Trophoblast cell (in vitro differentiated cells and primary cell): Measurements from ENCODE around the gene BMPR2.

Experiments
- DNase-seq, 2 donors: peaks; one replicate each; pipeline ENCODE4 v3.0.0-alpha.2; 2016
- H2AFZ ChIP-seq: 2 replicates; pipeline ENCODE4 v1.6.1; 2013; ENCODE audit warnings: low read length, moderate library complexity, mild to moderate bottlenecking; ENCODE audit not compliant: insufficient read depth, poor library complexity
- H2AK5ac ChIP-seq: 2 replicates; pipeline ENCODE4 v1.6.1; 2013; ENCODE audit warnings: mild to moderate bottlenecking, low read length
- H2BK120ac ChIP-seq: 2 replicates; pipeline ENCODE4 v1.6.1; 2013; ENCODE audit warnings: low read length, mild to moderate bottlenecking, moderate library complexity; ENCODE audit not compliant: insufficient read depth, poor library complexity
- H2BK12ac ChIP-seq: 2 replicates; pipeline ENCODE4 v1.6.1; 2013; ENCODE audit warnings: mild to moderate bottlenecking, low read length, moderate library complexity
- H2BK5ac ChIP-seq: 2 replicates; pipeline ENCODE4 v1.6.1; 2013; ENCODE audit warnings: low read length, low read depth, moderate library complexity, mild to moderate bottlenecking; ENCODE audit not compliant: poor library complexity
- H3K14ac ChIP-seq: 2 replicates; pipeline ENCODE4 v1.6.1; 2013; ENCODE audit warnings: mild to moderate bottlenecking, low read length
- H3K18ac ChIP-seq: 2 replicates; pipeline ENCODE4 v1.6.1; 2013; ENCODE audit warnings: mild to moderate bottlenecking, low read length
- H3K23ac ChIP-seq: 2 replicates; pipeline ENCODE4 v1.6.1; 2013; ENCODE audit warnings: low read length
- H3K27ac ChIP-seq: 2 replicates; pipeline ENCODE4 v1.5.1; 2013; ENCODE audit warnings: low read depth, mild to moderate bottlenecking, inconsistent platforms, low read length, moderate library complexity
- H3K27me3 ChIP-seq: 2 replicates; pipeline ENCODE4 v1.6.1; 2013; ENCODE audit warnings: inconsistent platforms, mild to moderate bottlenecking, low read length, moderate library complexity; ENCODE audit not compliant: insufficient read depth
- H3K36me3 ChIP-seq, 2 experiments: 1 replicate in 1 of 2; 2 replicates in 1 of 2; pipeline ENCODE4 v1.6.1; 2013; ENCODE audit warnings: low read length in 2 of 2, mild to moderate bottlenecking in 2 of 2, moderate library complexity in 1 of 2; ENCODE audit not compliant: insufficient read depth in 2 of 2, control insufficient read depth in 1 of 2
- H3K4ac ChIP-seq: 2 replicates; pipeline ENCODE4 v1.6.1; 2013; ENCODE audit warnings: low read depth, mild to moderate bottlenecking, low read length, moderate library complexity
- H3K4me1 ChIP-seq, 2 experiments: 1 replicate in 1 of 2; 2 replicates in 1 of 2; pipeline ENCODE4 v1.6.1; 2013; ENCODE audit warnings: low read length in 2 of 2, mild to moderate bottlenecking in 2 of 2, moderate library complexity in 1 of 2; ENCODE audit not compliant: insufficient read depth in 2 of 2, control insufficient read depth in 1 of 2
- H3K4me2 ChIP-seq: 2 replicates; pipeline ENCODE4 v1.6.1; 2013; ENCODE audit warnings: inconsistent platforms, mild to moderate bottlenecking, low read length, moderate library complexity
- H3K4me3 ChIP-seq: 2 replicates; pipeline ENCODE4 v1.5.1; 2013; ENCODE audit warnings: mild to moderate bottlenecking, low read depth, low read length, inconsistent platforms
- H3K79me1 ChIP-seq: one replicate; pipeline ENCODE4 v1.6.1; 2013; ENCODE audit warnings: low read length
- H3K79me2 ChIP-seq: 2 replicates; pipeline ENCODE4 v1.6.1; 2013; ENCODE audit warnings: low read length, mild to moderate bottlenecking; ENCODE audit not compliant: control insufficient read depth, insufficient read depth, poor library complexity
- H3K9ac ChIP-seq: 2 replicates; pipeline ENCODE4 v1.6.1; 2013; ENCODE audit warnings: mild to moderate bottlenecking, low read length
- H3K9me3 ChIP-seq: 2 replicates; pipeline ENCODE4 v1.6.1; 2013; ENCODE audit warnings: low read depth, mild to moderate bottlenecking, control low read depth, inconsistent platforms, low read length; ENCODE audit not compliant: insufficient read depth
- H4K12ac ChIP-seq: 2 replicates; pipeline ENCODE4 v1.6.1; 2013; ENCODE audit warnings: low read depth, mild to moderate bottlenecking, low read length, moderate library complexity
- H4K8ac ChIP-seq: 2 replicates; pipeline ENCODE4 v1.6.1; 2013; ENCODE audit warnings: low read depth, mild to moderate bottlenecking, low read length, moderate library complexity
- H4K91ac ChIP-seq: one replicate; pipeline ENCODE4 v1.6.1; 2013; ENCODE audit warnings: low read depth, mild to moderate bottlenecking, low read length, moderate library complexity
- whole genome bisulfite sequencing: extraction: QIAGEN DNeasy Blood & Tissue Kit; methylation state at CpG from one replicate; pipeline ENCODE4 v1.1.7; 2013; ENCODE audit warnings: missing lambda C conversion rate; ENCODE audit not compliant: insufficient read length, insufficient coverage; ENCODE audit errors: extremely low coverage; 5-methylcytosine and 5-hydroxymethylcytosine counted together

BMPR2 gene

GRCh38 chr2:202609381-202610145, 233.4 kb downstream of the BMPR2 start:
- Histone ChIP-seq H3K4me1 (peaks cover 0 to 2% of the 10 kb centered on the region in 2 experiments), H3K9ac (no peak overlapping the region), H2BK5ac (no peak overlapping the region), H3K27ac (no peak overlapping the region), H3K14ac (no peak overlapping the region), H3K4me3 (no peak overlapping the region), H3K9me3 (no peaks in the 10 kb centered on the region), H2AK5ac (no peak overlapping the region), H3K18ac (no peak overlapping the region), H2AFZ (no peak overlapping the region), H2BK120ac (no peak overlapping the region), H2BK12ac (no peak overlapping the region), H3K23ac (no peak overlapping the region), H4K12ac (no peak overlapping the region), H3K79me2 (no peaks in the 10 kb centered on the region), H4K8ac (no peak overlapping the region), H3K4ac (no peak overlapping the region), H3K27me3 (no peaks in the 10 kb centered on the region), H3K36me3 (no peaks in the 10 kb centered on the region), H4K91ac (no peak overlapping the region), H3K79me1 (no peaks in the 10 kb centered on the region), H3K4me2 (no peak overlapping the region)
- no peak for DNase-seq
- WGBS, result no CpG with 5 or more reads among the region's 3 CpGs

- no peak overlapping the region for H2BK12ac ChIP-seq
- H3K79me1 ChIP-seq, result no peaks in the 10 kb centered on the region
- no peak overlapping the region for H2BK5ac ChIP-seq
- no peak overlapping the region for H3K27ac ChIP-seq
- no peaks in the 10 kb centered on the region for H3K36me3 ChIP-seq
- no peak overlapping the region for H3K4me2 ChIP-seq
- no peak overlapping the region for H3K9ac ChIP-seq
- H3K79me2 ChIP-seq, result no peaks in the 10 kb centered on the region
- H3K4ac ChIP-seq, result no peak overlapping the region
- no peak overlapping the region for H3K18ac ChIP-seq
- no peak overlapping the region for H4K91ac ChIP-seq
- no peaks in the 10 kb centered on the region for H3K27me3 ChIP-seq
- WGBS, result no CpG with 5 or more reads among the region's 5 CpGs
- H2BK120ac ChIP-seq, result no peak overlapping the region
- H3K4me3 ChIP-seq, result no peak overlapping the region
- no peak overlapping the region for H4K8ac ChIP-seq
- no peaks in the 10 kb centered on the region for H3K9me3 ChIP-seq
- no peak for DNase-seq
- H4K12ac ChIP-seq, result no peak overlapping the region
- no peak overlapping the region for H2AFZ ChIP-seq
- H3K4me1 ChIP-seq, result peaks cover 0 to 2% of the 10 kb centered on the region in 2 experiments
- no peak overlapping the region for H3K14ac ChIP-seq
- no peak overlapping the region for H2AK5ac ChIP-seq
- no peak overlapping the region for H3K23ac ChIP-seq
Observed at GRCh38 chr2:202610380-202610779, 234.3 kb downstream of the BMPR2 start.

DNA sequence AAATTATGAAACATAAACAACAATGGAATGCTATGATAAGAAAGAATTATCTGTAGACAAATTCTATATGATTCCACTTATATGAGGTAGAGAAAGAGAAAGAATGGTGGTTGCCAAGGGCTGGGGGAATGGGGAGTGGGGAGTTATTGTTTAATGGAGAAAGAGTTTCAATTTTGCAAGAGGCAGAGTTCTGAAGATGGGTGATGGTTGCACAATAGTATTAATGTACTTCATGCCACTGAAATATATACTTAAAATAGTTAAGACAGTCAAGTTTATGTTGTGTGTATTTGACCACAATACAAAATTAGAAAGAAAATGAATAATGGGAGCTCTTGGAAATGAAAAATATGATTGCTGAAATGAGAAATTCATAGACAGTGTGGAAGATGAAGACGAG, 236.0 kb downstream of the BMPR2 start:
- Histone ChIP-seq H3K27me3 (no peaks in the 10 kb centered on the region), H4K8ac (no peak overlapping the region), H3K4ac (no peak overlapping the region), H3K27ac (no peak overlapping the region), H3K36me3 (no peaks in the 10 kb centered on the region), H3K23ac (no peak overlapping the region), H3K79me2 (no peaks in the 10 kb centered on the region), H2BK5ac (no peak overlapping the region), H2AFZ (no peak overlapping the region), H3K14ac (no peak overlapping the region), H2AK5ac (no peak overlapping the region), H4K91ac (no peak overlapping the region), H3K4me1 (peaks cover 0 to 2% of the 10 kb centered on the region in 2 experiments), H3K4me3 (no peak overlapping the region), H2BK120ac (no peak overlapping the region), H3K79me1 (no peaks in the 10 kb centered on the region), H2BK12ac (no peak overlapping the region), H3K18ac (no peak overlapping the region), H3K9me3 (no peaks in the 10 kb centered on the region), H3K4me2 (no peak overlapping the region), H4K12ac (no peak overlapping the region), H3K9ac (no peak overlapping the region)
- WGBS, result no CpG with 5 or more reads among the region's 1 CpG
- no peak for DNase-seq

DNA sequence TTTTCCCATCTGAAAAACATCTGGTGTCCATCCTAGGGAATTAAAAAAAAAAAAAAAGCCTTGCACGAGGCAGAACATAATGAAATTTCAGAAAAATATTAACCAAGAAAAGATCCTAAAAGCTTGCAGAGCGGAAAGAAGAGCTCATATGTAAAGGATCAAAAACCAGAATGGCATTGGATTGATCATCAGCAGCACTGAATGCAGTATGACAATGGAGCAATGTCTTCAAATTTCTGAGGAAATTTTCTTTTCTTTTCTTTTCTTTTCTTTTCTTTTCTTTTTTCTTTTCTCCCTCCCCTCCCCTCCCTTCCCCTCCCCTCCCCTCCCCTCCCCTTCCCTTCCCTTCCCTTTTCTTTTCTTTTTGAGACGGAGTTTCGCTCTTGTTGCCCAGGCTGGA, 237.4 kb downstream of the BMPR2 start:
- no CpG with 5 or more reads among the region's 4 CpGs for WGBS
- Histone ChIP-seq H3K79me1 (no peaks in the 10 kb centered on the region), H2AFZ (no peak overlapping the region)

More for the DNA sequence above, 237.4 kb downstream of the BMPR2 start:
- Histone ChIP-seq H3K4me2 (no peak overlapping the region), H3K14ac (no peak overlapping the region), H3K79me2 (no peaks in the 10 kb centered on the region), H3K18ac (no peak overlapping the region), H3K27ac (no peak overlapping the region), H3K27me3 (no peaks in the 10 kb centered on the region), H3K23ac (no peak overlapping the region), H4K91ac (no peak overlapping the region), H2AK5ac (no peak overlapping the region), H3K4me3 (no peak overlapping the region), H3K9me3 (no peaks in the 10 kb centered on the region), H2BK120ac (no peak overlapping the region), H3K4me1 (peaks cover 0 to 2% of the 10 kb centered on the region in 2 experiments), H3K9ac (no peak overlapping the region), H2BK12ac (no peak overlapping the region), H3K4ac (no peak overlapping the region), H4K12ac (no peak overlapping the region), H3K36me3 (no peaks in the 10 kb centered on the region), H4K8ac (no peak overlapping the region), H2BK5ac (no peak overlapping the region)
- DNase-seq, result no peak
